ENCODE measurements around the gene UBP1.

DNA sequence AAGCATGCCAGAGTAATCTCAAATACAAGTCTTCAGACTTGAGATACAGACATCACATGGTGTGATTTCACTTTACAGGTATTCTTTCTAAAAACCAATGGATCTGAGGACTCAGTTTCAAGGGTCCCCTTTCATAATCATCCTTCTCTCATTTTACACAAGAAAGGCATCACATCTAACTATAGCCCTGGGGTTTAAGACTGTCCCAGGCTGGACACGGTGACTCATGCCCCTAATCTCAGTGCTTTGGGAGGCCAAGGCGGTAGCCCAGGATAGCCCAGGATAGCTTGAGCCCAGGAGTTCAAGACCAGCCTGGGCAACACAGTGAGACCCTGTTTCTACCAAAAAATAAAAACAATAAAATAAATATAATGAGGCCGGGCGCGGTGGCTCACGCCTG, 36.4 kb downstream of the UBP1 start:
- TF ChIP-seq, protein P1, sequence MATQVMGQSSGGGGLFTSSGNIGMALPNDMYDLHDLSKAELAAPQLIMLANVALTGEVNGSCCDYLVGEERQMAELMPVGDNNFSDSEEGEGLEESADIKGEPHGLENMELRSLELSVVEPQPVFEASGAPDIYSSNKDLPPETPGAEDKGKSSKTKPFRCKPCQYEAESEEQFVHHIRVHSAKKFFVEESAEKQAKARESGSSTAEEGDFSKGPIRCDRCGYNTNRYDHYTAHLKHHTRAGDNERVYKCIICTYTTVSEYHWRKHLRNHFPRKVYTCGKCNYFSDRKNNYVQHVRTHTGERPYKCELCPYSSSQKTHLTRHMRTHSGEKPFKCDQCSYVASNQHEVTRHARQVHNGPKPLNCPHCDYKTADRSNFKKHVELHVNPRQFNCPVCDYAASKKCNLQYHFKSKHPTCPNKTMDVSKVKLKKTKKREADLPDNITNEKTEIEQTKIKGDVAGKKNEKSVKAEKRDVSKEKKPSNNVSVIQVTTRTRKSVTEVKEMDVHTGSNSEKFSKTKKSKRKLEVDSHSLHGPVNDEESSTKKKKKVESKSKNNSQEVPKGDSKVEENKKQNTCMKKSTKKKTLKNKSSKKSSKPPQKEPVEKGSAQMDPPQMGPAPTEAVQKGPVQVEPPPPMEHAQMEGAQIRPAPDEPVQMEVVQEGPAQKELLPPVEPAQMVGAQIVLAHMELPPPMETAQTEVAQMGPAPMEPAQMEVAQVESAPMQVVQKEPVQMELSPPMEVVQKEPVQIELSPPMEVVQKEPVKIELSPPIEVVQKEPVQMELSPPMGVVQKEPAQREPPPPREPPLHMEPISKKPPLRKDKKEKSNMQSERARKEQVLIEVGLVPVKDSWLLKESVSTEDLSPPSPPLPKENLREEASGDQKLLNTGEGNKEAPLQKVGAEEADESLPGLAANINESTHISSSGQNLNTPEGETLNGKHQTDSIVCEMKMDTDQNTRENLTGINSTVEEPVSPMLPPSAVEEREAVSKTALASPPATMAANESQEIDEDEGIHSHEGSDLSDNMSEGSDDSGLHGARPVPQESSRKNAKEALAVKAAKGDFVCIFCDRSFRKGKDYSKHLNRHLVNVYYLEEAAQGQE (IDR thresholded peaks at IDR 0.05; ENCODE audit: low read depth, low read length), result no peak
- TF ChIP-seq TAF1 (IDR thresholded peaks at IDR 0.05; ENCODE audit: borderline replicate concordance, low read depth, low read length), result no peak
- no peak for TF ChIP-seq MXI1 (IDR thresholded peaks at IDR 0.05; ENCODE audit: low read depth, low read length)
- no peak for TF ChIP-seq CTCF (IDR thresholded peaks at IDR 0.05)
- no peak for TF ChIP-seq EP300 (IDR thresholded peaks at IDR 0.05; ENCODE audit: borderline replicate concordance in 1 of 2, low read depth in 1 of 2, low read length in 1 of 2)
- TF ChIP-seq USF1 (IDR thresholded peaks at IDR 0.05; ENCODE audit: borderline replicate concordance, low read depth), result no peak
- TF ChIP-seq SMC3 (IDR thresholded peaks at IDR 0.05; ENCODE audit: low read depth, low read length), result no peak
- TF ChIP-seq NRF1 (IDR thresholded peaks at IDR 0.05; ENCODE audit: low read depth, low read length), result no peak
- TF ChIP-seq MAX (IDR thresholded peaks at IDR 0.05; ENCODE audit: low read depth), result no peak
- no peak for TF ChIP-seq RAD21 (IDR thresholded peaks at IDR 0.05; ENCODE audit: low read length)
